Measurements from ENCODE around the gene EFCAB5. TPM values are rescaled to one million over a fixed set of nuclear protein-coding genes. Genes with fewer than 3 reads are reported as not detected.
"Not testable (repeated sequence)": the region's sequence is repeated elsewhere in the genome, so short reads cannot be mapped to it uniquely, and the experiment has no call there.

The EFCAB5 gene
- total RNA-seq, 1 donor from 2014 or later: 0.29 TPM

GRCh38 chr17:29948448-29949215 is 7.2 kb downstream of the EFCAB5 start:
- H3K9me3 Mint-ChIP-seq: peaks cover 3% of the 10 kb centered on the region
- no peak for TF ChIP-seq CTCF (conservative IDR thresholded peaks at IDR 0.05)
- H3K4me3 Mint-ChIP-seq: no peak overlapping the region
- H3K27ac Mint-ChIP-seq: no peak overlapping the region
- no peaks in the 10 kb centered on the region for H3K36me3 Mint-ChIP-seq
- H3K27me3 Mint-ChIP-seq: no peaks in the 10 kb centered on the region
- DNase-seq (ENCODE audit: extremely low spot score, unreplicated experiment): no peak
- peaks cover 15% of the 10 kb centered on the region for H3K4me1 Mint-ChIP-seq (ENCODE audit: unreplicated experiment)

GRCh38 chr17:29949696-29950095 is 8.3 kb downstream of the EFCAB5 start:
- no peak overlapping the region for H3K27ac Mint-ChIP-seq
- peaks cover 9% of the 10 kb centered on the region for H3K9me3 Mint-ChIP-seq

GRCh38 chr17:29954405-29954804 is 13.0 kb downstream of the EFCAB5 start:
- Mint-ChIP-seq H3K4me3 (no peak overlapping the region), H3K9me3 (peaks cover 12% of the 10 kb centered on the region)
- TF ChIP-seq CTCF (conservative IDR thresholded peaks at IDR 0.05): no peak

More at GRCh38 chr17:29949696-29950095, 8.3 kb downstream of the EFCAB5 start:
- no peaks in the 10 kb centered on the region for H3K36me3 Mint-ChIP-seq
- H3K4me1 Mint-ChIP-seq (ENCODE audit: unreplicated experiment): peaks cover 15% of the 10 kb centered on the region
- H3K27me3 Mint-ChIP-seq: no peaks in the 10 kb centered on the region
- TF ChIP-seq CTCF (conservative IDR thresholded peaks at IDR 0.05): no peak
- DNase-seq (ENCODE audit: extremely low spot score, unreplicated experiment): no peak
- no peak overlapping the region for H3K4me3 Mint-ChIP-seq

GRCh38 chr17:29956225-29956624 is 14.8 kb downstream of the EFCAB5 start:
- DNase-seq (ENCODE audit: extremely low spot score, unreplicated experiment): no peak
- Mint-ChIP-seq H3K27me3 (no peaks in the 10 kb centered on the region), H3K4me3 (no peak overlapping the region), H3K27ac (no peak overlapping the region), H3K9me3 (peaks cover 12% of the 10 kb centered on the region), H3K36me3 (no peaks in the 10 kb centered on the region), H3K4me1 (ENCODE audit: unreplicated experiment) (no peaks in the 10 kb centered on the region)
- TF ChIP-seq CTCF (conservative IDR thresholded peaks at IDR 0.05): no peak

More at GRCh38 chr17:29954405-29954804, 13.0 kb downstream of the EFCAB5 start:
- H3K27ac Mint-ChIP-seq: no peak overlapping the region
- H3K27me3 Mint-ChIP-seq: no peaks in the 10 kb centered on the region
- H3K36me3 Mint-ChIP-seq: no peaks in the 10 kb centered on the region
- peaks cover 5% of the 10 kb centered on the region for H3K4me1 Mint-ChIP-seq (ENCODE audit: unreplicated experiment)
- no peak for DNase-seq (ENCODE audit: extremely low spot score, unreplicated experiment)

GRCh38 chr17:29957488-29957887 is 16.1 kb downstream of the EFCAB5 start:
- H3K4me1 Mint-ChIP-seq (ENCODE audit: unreplicated experiment); H3K4me3 Mint-ChIP-seq; H3K27me3 Mint-ChIP-seq; DNase-seq (ENCODE audit: extremely low spot score, unreplicated experiment); H3K36me3 Mint-ChIP-seq; H3K27ac Mint-ChIP-seq: not testable (repeated sequence)
- peaks cover 12% of the 10 kb centered on the region for H3K9me3 Mint-ChIP-seq

- no peaks in the 10 kb centered on the region for H3K27me3 Mint-ChIP-seq
Measured at GRCh38 chr17:29958947-29959657, 17.7 kb downstream of the EFCAB5 start.

More at GRCh38 chr17:29958947-29959657, 17.7 kb downstream of the EFCAB5 start:
- Mint-ChIP-seq H3K27ac (no peak overlapping the region), H3K4me3 (no peak overlapping the region), H3K4me1 (ENCODE audit: unreplicated experiment) (no peaks in the 10 kb centered on the region), H3K36me3 (no peaks in the 10 kb centered on the region), H3K9me3 (peaks cover 6% of the 10 kb centered on the region)
- TF ChIP-seq CTCF (conservative IDR thresholded peaks at IDR 0.05): no peak
- DNase-seq (ENCODE audit: extremely low spot score, unreplicated experiment): no peak

Measured in type B pancreatic cell (in vitro differentiated cells).